Body of pancreas (tissue), 4 donors: ENCODE data around the gene CLEC4M. TPM values are rescaled to one million over a fixed set of nuclear protein-coding genes. Genes with fewer than 3 reads are reported as not detected.
"Not testable (repeated sequence)": the region's sequence is repeated elsewhere in the genome, so short reads cannot be mapped to it uniquely, and the experiment has no call there.

Source experiments
- ATAC-seq: fragments of 150-250 bp; one replicate; pipeline ENCODE4 v1.9.1; 2016
- DNase-seq, 4 donors: peaks; one replicate each; pipeline ENCODE4 v3.0.0-alpha.2; 2019
- H3K27ac ChIP-seq, 4 donors: fragments of 200-600 bp; sonication (generic); 1 replicate in 3 of 4; 2 replicates in 1 of 4; pipeline versions ENCODE4 v1.5.1 to v1.6.1; 2016 to 2019; ENCODE audit warnings: mild to moderate bottlenecking in 1 of 4, mixed read lengths in 1 of 4, moderate library complexity in 1 of 4
- H3K27me3 ChIP-seq, 2 donors: fragments of 200-600 bp; sonication (generic); one replicate each; pipeline ENCODE4 v1.6.0; 2016; ENCODE audit warnings: mild to moderate bottlenecking in 1 of 2
- H3K36me3 ChIP-seq, 2 donors: fragments of 200-600 bp; sonication (generic); replicated peaks in 1 of 2; 2 replicates each; pipeline ENCODE4 v1.5.1; 2016; ENCODE audit warnings: low read depth in 2 of 2; ENCODE audit not compliant: insufficient read depth in 1 of 2
- H3K4me1 ChIP-seq: fragments of 200-600 bp; sonication (generic); one replicate; pipeline ENCODE4 v1.6.0; 2016
- H3K4me3 ChIP-seq, 2 donors: fragments of 200-600 bp; sonication (generic); 1 replicate in 1 of 2; 2 replicates in 1 of 2; pipeline ENCODE4 v1.5.1; 2016 to 2019
- H3K9me3 ChIP-seq, 3 donors: fragments of 200-600 bp; sonication (generic); 1 replicate in 2 of 3; 2 replicates in 1 of 3; pipeline ENCODE4 v1.5.1; 2016
- POLR2A ChIP-seq, 3 donors: fragments of 450-650 bp; IDR thresholded peaks; one replicate each; pipeline ENCODE4 v1.6.1; 2016; ENCODE audit warnings: antibody characterized with exemption in 3 of 3, mild to moderate bottlenecking in 2 of 3
- WGBS, 2 donors: methylation state at CpG; one replicate each; pipeline ENCODE4 v1.1.5; 2017; 5-methylcytosine and 5-hydroxymethylcytosine counted together
- intact Hi-C: fragments of 100-400 bp; cut with DNase I; formaldehyde crosslinking; loops from one replicate; pipeline ENCODE4 v1.15.1; 2023
- total RNA-seq, 2 donors: library from RNA; depleted of rRNA; stranded (reverse); fragments of >200 nt; gene quantifications; one replicate each; pipeline ENCODE4 v1.1.0, GENCODE V29; 2016
- TF ChIP-seq, protein P1 (sequence below), 7 experiments: fragments of 450-650 bp in 4 of 7; fragments of 200-600 bp in 3 of 7; sonication (generic) in 3 of 7; IDR thresholded peaks; one replicate each; pipeline ENCODE4 v1.5.1; 2016 to 2019; ENCODE audit warnings: antibody characterized with exemption in 7 of 7

CLEC4M gene
- total RNA-seq, 2 donors from 2014 or later: not detected

DNA sequence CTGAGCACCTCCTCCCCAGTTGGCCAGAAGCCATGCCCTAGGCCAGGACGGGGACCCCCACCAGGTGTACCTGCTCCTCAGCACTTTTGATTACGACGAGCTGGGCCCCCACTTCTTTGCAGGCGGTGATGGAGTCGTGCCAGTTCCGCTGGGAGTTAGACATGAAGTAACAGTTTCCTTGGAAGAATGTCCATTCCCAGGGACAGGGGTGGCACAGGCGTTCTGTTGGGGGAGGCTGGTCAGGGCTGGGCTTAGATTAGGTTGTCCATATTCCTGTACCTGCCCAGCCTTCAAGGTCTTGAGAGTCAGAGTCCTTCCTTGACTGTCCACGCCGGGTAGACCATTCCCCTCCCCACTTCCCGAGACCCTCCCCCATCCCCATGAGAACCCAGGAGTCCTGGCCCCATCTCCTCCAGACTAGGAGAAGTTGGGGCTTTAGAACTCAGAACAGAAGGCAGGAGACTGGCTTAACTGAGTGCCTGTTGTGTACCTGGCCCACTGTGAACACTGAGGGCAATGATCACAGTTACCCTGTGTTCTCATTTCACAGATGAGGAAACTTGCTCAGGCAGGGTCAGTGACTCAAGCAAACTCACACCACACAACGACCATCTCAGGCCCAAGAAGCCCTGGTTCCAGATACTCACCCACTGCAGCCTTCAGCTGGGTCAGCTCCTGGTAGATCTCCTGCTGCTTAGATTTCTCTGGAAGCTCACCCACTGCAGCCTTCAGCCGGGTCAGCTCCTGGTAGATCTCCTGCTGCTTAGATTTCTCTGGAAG, 18.0 kb upstream of the CLEC4M start:
- Histone ChIP-seq H3K27me3 (no peaks in the 10 kb centered on the region), H3K9me3 (no peaks in the 10 kb centered on the region), H3K4me1 (no peaks in the 10 kb centered on the region), H3K4me3 (no peak overlapping the region), H3K36me3 (no peaks in the 10 kb centered on the region), H3K27ac (no peak overlapping the region)
- TF ChIP-seq, protein P1, sequence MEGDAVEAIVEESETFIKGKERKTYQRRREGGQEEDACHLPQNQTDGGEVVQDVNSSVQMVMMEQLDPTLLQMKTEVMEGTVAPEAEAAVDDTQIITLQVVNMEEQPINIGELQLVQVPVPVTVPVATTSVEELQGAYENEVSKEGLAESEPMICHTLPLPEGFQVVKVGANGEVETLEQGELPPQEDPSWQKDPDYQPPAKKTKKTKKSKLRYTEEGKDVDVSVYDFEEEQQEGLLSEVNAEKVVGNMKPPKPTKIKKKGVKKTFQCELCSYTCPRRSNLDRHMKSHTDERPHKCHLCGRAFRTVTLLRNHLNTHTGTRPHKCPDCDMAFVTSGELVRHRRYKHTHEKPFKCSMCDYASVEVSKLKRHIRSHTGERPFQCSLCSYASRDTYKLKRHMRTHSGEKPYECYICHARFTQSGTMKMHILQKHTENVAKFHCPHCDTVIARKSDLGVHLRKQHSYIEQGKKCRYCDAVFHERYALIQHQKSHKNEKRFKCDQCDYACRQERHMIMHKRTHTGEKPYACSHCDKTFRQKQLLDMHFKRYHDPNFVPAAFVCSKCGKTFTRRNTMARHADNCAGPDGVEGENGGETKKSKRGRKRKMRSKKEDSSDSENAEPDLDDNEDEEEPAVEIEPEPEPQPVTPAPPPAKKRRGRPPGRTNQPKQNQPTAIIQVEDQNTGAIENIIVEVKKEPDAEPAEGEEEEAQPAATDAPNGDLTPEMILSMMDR (IDR thresholded peaks at IDR 0.05): no peak
- no peak for TF ChIP-seq POLR2A (IDR thresholded peaks at IDR 0.05)
- 56 to 62% methylated on average over 10 to 12 of the region's 12 CpGs for WGBS, 2 donors
- DNase-seq: no peak
- intact Hi-C loops: no loop called here
- no peak for ATAC-seq

DNA sequence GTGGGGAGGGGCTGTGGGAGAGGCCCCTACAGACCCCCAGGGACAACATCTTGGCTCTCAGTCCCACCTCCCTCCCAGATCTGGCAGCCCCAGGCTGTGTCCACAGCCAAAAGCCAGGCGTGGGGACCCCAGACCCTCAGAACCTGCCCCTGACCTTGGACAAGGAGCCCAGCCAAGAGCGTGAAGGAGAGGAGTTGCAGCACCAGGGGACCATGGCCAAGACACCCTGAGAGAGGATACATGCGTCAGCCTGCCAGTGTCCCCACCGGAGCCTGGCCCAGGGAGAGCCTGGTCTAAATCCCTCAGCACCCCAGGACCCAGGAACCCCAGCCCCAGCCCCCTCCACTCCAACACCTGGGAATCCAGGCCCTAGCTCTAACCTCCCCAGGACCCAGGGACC, 16.7 kb upstream of the CLEC4M start:
- H3K4me1 ChIP-seq, ATAC-seq, H3K36me3 ChIP-seq, H3K27me3 ChIP-seq, DNase-seq, H3K4me3 ChIP-seq, H3K27ac ChIP-seq, intact Hi-C loops, H3K9me3 ChIP-seq: not testable (repeated sequence)
- WGBS, 2 donors: 50 to 65% methylated on average over 1 to 3 of the region's 4 CpGs

DNA sequence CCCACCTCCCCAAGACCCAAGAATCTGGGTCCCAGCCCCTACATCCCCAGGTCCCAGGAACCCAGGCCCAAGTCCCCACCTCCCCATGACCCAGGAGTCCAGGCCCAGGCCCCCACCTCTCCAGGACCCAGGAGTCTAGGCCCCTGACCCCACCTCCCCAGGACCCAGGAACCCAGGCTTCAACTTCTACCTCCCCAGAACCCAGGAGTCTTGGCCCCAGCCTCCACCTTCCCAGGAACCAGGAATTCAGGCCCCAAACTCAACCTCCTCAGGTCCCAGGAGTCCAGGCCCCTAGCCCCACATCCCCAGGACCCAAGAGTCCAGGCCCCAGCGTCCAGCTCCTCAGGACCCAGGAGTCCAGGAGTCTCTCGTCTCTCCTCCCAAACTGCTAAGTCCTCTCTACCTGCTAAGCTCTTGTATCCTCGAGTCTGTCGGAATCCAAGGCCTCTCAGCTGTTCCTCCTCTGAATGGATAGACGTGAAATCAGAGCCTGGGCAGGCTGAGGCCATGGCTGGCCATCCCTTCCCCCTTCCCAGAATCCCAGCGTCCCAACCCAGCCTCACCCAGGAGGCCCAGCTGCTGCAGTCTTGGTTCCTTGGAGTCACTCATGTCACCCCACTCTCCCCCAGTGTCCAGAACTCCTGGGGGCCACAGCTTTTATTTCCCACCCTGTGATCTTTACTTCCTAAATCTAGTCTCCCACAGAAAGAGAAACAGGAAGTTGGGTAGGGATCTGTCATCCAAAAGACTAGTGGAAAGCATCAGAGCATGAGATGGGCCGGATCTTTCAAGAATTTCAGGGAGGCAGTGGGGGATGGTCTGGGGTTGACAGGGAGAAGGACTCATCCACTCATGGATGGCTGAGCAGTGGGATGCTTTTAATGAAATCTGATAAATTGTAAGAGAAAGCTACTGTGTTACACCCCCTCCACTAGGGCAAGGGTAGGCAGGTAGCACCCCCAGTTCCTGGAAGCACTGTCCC, 15.8 kb upstream of the CLEC4M start, which contains the start of gene CD209:
TSS of gene CD209 (minus strand) at position 632 of the 982 bp plus-strand sequence. CDS start at position 609, 23 bp downstream.
- ATAC-seq (no peak), DNase-seq (no peak)
- no peaks in the 10 kb centered on the region for H3K4me1 ChIP-seq
- H3K9me3 ChIP-seq: no peaks in the 10 kb centered on the region
- no peaks in the 10 kb centered on the region for H3K36me3 ChIP-seq
- no peak within 1 kb of the TSS for H3K27ac ChIP-seq
- WGBS, 2 donors: 51 to 58% methylated on average over 4 to 7 of the region's 7 CpGs
- TF ChIP-seq POLR2A (IDR thresholded peaks at IDR 0.05): no peak
- TF ChIP-seq, protein P1 (IDR thresholded peaks at IDR 0.05): no peak
- intact Hi-C loops: no loop called here
- H3K4me3 ChIP-seq: no peak within 1 kb of the TSS
- H3K27me3 ChIP-seq: no peaks in the 10 kb centered on the region

DNA sequence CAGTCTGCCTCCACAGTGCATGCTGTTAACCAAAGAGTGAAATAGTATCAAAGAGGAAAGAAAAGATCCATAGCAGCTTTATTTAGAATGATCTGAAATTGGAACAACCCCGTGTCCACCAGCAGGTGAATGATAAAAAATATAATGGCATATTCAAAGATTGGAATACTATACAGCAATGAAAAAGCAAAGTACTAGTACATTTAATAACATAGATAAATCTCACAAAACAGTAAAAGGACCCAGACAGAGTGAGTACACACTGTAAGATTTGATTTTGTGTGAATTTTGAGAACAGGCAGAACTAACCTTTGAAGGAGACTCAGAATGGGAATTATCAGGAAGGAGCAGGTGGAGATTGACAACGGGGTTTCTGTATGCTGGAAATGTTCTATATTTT, 14.9 kb upstream of the CLEC4M start:
- no peak for DNase-seq
- Histone ChIP-seq H3K27me3 (no peaks in the 10 kb centered on the region), H3K4me1 (no peaks in the 10 kb centered on the region), H3K9me3 (no peaks in the 10 kb centered on the region), H3K27ac (no peak overlapping the region), H3K4me3 (no peak overlapping the region), H3K36me3 (no peaks in the 10 kb centered on the region)
- WGBS, 2 donors: 60 to 75% methylated on average over 2 of the region's 2 CpGs
- intact Hi-C loops: no loop called here
- TF ChIP-seq, protein P1 (IDR thresholded peaks at IDR 0.05): no peak
- no peak for TF ChIP-seq POLR2A (IDR thresholded peaks at IDR 0.05)
- ATAC-seq: no peak

DNA sequence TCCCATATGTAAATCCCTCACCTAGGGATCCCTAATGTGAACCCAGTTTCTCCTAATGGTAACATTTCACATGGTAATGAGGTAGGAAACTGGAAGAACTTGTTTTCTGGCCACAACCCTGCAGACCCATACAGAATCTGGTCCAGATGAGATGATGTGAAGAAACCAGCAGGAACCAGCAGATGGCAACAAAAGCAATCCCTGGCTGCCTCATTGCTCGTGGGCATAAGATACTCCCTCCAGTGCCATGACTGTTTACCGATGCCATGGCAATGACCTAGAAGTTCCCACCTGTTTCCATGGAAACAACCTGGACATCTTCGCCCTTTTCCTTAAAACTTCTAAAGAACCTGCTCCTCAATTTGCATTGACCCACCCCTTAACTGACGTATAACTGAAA, 14.3 kb upstream of the CLEC4M start:
- no peaks in the 10 kb centered on the region for H3K9me3 ChIP-seq
- DNase-seq: peak in 2 of 4 donors; percentile 9 to 30
- H3K36me3 ChIP-seq: no peaks in the 10 kb centered on the region
- no peak overlapping the region for H3K27ac ChIP-seq
- H3K27me3 ChIP-seq: no peaks in the 10 kb centered on the region
- intact Hi-C loops: no loop called here
- no peak overlapping the region for H3K4me3 ChIP-seq
- TF ChIP-seq, protein P1 (IDR thresholded peaks at IDR 0.05): peak in 2 of 7 experiments; percentile 5 to 11
- no peak for TF ChIP-seq POLR2A (IDR thresholded peaks at IDR 0.05)
- no peak for ATAC-seq
- 11 to 12% methylated on average over 4 of the region's 4 CpGs for WGBS, 2 donors
- no peaks in the 10 kb centered on the region for H3K4me1 ChIP-seq
